HG02642 (cell line): ENCODE results near the gene JDP2.
"Not testable (repeated sequence)": the region's sequence is repeated elsewhere in the genome, so short reads cannot be mapped to it uniquely, and the experiment has no call there.

Source experiments
- ATAC-seq: cut with Tn5 transposase; IDR thresholded peaks from one replicate; pipeline ENCODE4 v1.9.1; 2021; ENCODE audit warnings: mild to moderate bottlenecking; ENCODE audit not compliant: unreplicated experiment, poor library complexity

Gene JDP2

GRCh38 chr14:75452900-75453816, 25.3 kb downstream of the JDP2 start:
- ATAC-seq: no peak

- ATAC-seq: peak; percentile 45
These were observed 26.1 kb downstream of the JDP2 start for GRCh38 chr14:75453817-75454434.

GRCh38 chr14:75454963-75455546, 27.2 kb downstream of the JDP2 start:
- ATAC-seq: no peak

- no peak for ATAC-seq
These were observed 28.5 kb downstream of the JDP2 start for GRCh38 chr14:75456069-75456996.

- ATAC-seq: no peak
These were observed 29.1 kb downstream of the JDP2 start for GRCh38 chr14:75456997-75457335.

GRCh38 chr14:75457648-75458165, 29.9 kb downstream of the JDP2 start:
- ATAC-seq: no peak

- ATAC-seq: no peak
These were observed 30.5 kb downstream of the JDP2 start for GRCh38 chr14:75458305-75458704.

- no peak for ATAC-seq
These were observed 31.4 kb downstream of the JDP2 start for GRCh38 chr14:75459099-75459741.

- no peak for ATAC-seq
These were observed 32.0 kb downstream of the JDP2 start for GRCh38 chr14:75459791-75460190.

- ATAC-seq: no peak
These were observed 32.6 kb downstream of the JDP2 start for GRCh38 chr14:75460394-75460793.

- ATAC-seq: no peak
These were observed 33.5 kb downstream of the JDP2 start for GRCh38 chr14:75461303-75461702.

GRCh38 chr14:75461755-75462349, 34.0 kb downstream of the JDP2 start:
- no peak for ATAC-seq

- no peak for ATAC-seq
These were observed 36.8 kb downstream of the JDP2 start for GRCh38 chr14:75464626-75465025.

- no peak for ATAC-seq
These were observed 39.9 kb downstream of the JDP2 start for GRCh38 chr14:75467763-75468162.

GRCh38 chr14:75469164-75469563, 41.3 kb downstream of the JDP2 start:
- ATAC-seq: no peak

GRCh38 chr14:75469606-75470237, 41.9 kb downstream of the JDP2 start:
- ATAC-seq: no peak

GRCh38 chr14:75470238-75470797, 42.5 kb downstream of the JDP2 start:
- ATAC-seq: no peak

GRCh38 chr14:75471059-75471458, 43.2 kb downstream of the JDP2 start:
- ATAC-seq: no peak

GRCh38 chr14:75474127-75474526, 46.3 kb downstream of the JDP2 start:
- not testable (repeated sequence) for ATAC-seq
